GM21390 (cell line): ENCODE results near the gene GFER.
"Not testable (repeated sequence)": the region's sequence is repeated elsewhere in the genome, so short reads cannot be mapped to it uniquely, and the experiment has no call there.

Experiments
- ATAC-seq: cut with Tn5 transposase; IDR thresholded peaks from one replicate; pipeline ENCODE4 v1.9.1; 2021; ENCODE audit not compliant: unreplicated experiment

The GFER gene

DNA sequence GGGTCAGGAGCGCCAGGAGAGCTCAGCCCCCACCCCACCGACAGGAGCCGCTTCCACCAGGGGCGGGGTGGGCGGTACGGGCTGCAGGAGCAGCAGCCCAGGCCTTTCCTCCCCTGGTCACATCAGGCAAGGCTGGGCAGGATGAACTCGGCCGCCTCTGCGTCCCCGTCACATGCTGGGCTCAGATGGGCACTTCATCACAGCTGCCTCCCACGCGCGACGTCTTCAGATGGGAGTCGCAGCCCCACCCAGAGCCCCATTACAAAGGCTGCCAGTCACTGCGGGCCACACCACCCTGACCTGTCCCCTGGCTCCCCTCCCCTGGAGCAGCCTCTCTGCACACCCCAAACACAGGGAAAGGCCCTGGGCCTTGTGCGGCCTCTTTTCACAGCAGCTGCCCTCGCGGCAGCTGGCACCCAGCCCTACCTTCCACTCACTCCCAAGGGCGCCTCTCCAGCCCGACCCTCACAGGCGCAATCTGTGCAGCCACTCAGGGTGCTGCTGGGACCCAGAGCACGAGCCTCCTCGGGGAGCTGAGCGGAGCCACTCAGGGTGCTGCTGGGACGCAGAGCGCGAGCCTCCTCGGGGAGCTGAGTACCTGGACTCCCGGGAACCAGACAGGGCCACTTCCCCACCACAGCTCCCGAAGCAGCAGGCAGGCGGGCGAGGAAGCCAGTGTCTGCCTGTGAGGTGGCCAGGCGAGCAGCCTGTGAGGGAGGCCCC is 21.0 kb downstream of the GFER start:
- no peak for ATAC-seq

GRCh38 chr16:2005646-2006045 is 21.7 kb downstream of the GFER start:
- no peak for ATAC-seq

DNA sequence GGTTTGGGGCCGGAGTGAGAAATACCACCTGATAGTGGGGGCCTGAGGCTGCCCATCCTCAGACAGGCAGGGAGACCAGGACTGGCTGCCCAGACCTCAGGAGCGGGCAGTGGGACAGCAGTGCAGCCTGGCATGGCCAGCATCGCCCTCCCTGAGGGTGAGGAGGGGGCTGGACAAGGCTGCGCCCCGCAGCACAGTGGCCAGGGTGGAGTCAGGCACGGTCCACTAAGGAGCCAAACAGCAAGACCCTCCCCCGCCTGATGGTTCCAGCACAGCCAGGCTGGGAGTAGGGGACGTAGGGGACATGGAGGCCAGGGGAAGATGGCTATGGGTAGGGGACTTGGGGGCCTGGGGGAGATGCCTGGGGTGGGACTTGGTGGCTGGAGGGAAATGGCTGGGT is 22.3 kb downstream of the GFER start:
- ATAC-seq, result no peak

DNA sequence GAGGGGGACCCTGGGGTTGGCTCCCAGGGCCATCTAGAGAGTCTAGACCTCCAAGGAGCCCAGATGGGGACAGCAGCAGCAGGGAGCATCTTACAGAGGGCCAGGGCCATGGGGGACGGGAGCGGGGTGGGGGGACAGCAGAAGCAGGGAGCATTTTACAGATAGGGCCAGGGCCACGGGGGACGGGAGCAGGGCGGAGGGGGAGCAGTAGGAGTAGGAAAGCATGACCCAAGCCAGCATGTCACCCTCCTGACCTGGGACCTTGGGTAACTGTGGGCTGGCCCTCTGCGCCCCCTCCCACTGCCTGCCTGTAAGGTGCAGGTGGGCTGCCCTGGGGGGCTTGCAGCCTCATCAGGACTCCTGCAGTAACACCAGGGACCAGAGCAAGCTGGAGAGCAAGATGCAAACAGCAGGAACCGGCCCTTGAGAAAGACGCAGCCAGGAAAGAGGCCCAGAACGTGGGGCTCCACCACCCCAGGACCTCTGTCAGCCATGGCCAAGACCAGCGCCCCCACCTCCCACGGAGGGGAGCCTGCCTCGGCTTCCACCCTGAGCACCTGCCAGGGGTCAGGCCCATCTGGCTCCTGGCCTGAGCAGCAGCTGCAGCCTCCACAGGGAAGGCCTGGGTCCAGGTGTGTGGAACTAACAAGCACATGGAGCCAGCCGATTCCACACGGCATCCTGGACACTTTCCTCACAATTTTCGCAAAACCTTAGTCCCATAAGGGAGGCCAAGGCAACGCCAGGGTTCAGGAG is 23.3 kb downstream of the GFER start:
- no peak for ATAC-seq

GRCh38 chr16:2008009-2008526 is 24.1 kb downstream of the GFER start:
- no peak for ATAC-seq

DNA sequence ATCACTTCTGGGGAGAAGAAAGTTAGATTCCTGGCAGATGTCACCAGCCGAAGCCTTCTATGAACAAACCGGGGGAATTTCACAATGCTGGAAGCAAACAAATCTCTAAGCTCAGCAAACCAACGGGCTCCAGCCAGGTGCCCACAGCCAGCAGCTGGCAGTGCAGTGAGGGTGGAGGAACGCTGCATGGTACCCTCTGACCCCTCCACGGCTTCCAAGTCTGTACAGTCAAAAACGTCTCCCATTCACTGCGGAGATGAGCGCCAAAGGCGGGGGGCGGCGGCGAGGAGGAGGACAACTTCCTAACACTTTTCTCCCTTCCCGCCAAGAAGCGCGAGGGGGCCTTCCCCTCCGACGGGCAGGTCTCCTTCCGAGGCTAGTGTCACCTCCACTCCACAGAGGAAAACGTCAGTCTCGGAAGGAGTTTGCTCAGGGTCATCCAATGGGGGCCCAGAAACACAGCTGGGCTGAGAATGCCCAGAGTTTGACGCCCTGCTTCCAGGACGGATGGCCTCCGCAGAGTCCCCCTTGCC is 24.7 kb downstream of the GFER start:
- no peak for ATAC-seq

GRCh38 chr16:2009164-2009711 is 25.2 kb downstream of the GFER start:
- peak; percentile 36 for ATAC-seq

DNA sequence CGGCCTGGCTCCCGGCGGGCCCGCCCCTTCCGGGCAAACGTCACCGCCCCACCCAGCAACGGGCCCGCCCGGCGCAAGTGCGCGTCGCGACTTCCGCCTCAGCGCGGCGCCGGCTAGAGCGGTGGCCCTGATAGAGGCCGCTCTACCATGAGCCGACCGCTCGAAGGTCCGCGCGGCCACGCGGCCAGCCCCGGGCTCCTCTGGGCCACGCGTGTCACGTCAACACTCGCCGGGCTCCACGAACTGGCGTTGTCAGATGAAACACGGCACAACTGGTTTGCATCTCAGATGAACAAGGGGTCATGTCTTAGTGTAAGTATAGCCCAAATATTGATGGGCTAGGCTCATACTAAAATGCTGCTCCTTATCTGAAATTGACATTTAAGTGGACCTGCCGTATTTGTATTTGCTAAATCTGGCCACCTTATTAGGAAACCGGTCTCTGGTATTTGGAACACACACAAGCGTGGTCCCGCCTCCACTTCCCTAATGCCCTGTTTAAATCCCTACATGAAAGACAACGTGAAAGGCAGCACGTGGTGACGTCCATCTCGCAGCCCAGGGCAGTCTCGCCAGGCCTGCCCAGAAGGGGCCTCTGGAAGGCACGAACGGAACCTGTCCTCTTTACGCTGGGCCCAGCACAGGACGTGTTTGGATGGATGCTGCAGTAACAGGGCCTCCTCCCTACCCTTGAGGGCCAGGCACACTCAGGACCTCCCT is 26.0 kb downstream of the GFER start, which contains the start of gene ZNF598:
TSS of gene ZNF598 (minus strand) at position 31 of the 720 bp plus-strand sequence.
- peak; percentile 86 for ATAC-seq

DNA sequence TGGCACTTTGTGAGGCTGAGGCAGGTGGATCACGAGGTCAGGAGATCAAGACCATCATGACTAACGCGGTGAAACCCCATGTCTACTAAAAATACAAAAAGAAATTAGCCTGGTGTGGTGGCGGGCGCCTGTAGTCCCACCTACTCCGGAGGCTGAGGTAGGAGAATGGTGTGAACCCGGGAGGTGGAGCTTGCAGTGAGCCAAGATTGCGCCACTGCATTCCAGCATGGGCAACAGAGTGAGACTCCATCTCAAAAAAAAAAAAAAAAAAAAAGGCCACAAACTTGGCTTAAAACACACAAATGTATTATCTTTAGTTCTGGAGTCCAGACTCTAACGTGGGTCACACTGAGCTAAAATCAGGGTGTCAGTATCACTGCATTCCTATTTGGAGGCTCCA is 27.7 kb downstream of the GFER start:
- ATAC-seq, result not testable (repeated sequence)

DNA sequence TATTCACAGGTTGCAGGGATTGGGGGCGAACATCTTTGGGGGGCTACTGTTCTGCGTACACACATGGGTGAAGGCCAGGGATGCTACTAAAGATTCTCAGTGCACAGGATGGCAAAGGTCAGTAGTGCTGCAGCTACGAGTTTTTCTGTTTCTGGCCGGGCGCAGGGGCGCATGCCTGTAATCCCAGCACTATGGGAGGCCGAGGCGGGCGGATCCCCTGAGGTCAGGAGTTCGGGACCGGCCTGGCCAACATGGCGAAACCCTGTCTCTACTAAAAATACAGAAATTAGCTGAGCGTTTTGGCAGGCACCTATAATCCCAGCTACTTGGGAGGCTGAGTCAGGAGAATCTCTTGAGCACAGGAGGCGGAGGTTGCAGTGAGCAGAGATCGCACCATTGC is 29.5 kb downstream of the GFER start:
- no peak for ATAC-seq

DNA sequence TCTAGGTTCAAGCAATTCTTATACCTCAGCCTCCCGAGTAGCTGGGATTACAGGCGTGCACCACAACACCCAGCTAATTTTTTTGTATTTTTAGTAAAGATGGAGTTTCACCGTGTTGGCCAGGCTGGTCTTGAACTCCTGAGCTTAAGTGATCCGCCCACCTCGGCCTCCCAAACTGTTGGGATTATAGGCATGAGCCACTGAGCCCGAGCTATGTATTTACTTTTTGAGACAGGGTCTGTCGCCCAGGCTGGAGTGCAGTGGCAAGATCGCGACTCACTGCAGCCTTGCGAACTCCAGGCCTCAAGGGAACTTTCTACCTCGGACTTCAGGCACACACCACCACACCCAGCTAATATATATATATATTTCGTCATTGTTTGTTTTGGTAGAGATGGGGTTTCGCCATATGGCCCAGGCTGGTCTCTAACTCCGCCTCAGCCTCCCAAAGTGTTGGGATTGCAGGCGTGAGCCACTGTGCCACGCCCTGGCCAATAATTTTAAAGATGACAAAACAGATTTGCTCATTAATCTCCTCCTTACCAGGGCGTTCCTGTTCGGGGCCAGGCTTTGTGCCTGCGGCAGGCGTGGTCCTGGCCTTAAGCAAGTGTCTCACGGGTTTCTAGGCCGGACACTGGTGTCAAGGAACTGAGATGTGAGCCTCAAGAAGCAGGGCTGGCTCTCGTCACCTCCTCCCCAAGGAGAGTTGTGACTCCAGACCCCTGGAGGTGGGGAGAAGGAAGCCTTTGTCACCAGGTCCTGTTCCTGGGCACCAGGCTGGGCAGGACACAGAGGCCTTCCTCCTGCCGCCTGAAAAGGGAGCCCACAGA is 31.3 kb downstream of the GFER start:
- no peak for ATAC-seq

DNA sequence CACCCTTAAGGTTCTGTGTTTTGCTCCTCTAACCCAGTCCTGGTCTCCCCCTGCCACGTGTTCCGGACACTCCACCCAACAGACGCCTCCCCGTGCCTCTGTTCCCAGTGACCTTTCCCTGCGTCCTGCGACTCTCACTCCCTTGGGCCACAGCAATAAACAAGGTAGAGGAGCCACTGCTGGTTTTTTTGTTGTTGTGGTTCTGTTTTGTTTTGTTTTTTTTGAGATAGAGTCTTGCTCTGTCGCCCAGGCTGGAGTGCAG is 31.9 kb downstream of the GFER start:
- ATAC-seq, result no peak

DNA sequence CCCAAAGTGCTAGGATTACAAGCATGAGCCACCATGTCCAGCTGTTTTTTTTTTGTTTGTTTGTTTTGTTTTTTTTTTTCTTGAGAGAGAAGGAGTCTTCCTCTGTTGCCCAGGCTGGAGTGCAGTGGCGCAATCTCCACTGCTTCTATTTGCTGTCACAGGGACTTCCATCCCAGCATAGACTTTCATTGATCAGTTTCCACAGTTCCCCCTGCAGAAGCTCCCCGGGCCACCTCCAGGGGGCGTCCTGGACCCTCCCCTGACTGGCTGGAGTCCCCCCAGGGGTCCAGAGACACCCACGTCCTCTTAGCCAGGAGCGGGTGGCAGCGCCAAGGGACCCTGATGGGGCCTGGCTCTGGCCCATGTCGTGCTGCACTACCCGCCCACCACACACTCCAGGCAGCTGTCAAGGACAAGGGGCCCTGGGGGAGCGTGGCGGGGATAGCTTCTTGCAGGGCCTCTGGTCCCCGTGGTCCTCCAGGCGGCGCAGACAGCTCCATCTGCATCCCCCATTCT is 32.5 kb downstream of the GFER start:
- ATAC-seq, result no peak

- no peak for ATAC-seq
These were observed 35.5 kb downstream of the GFER start, which contains the start of gene NPW for GRCh38 chr16:2019518-2019920. Gene NPW (plus strand): TSS chr16:2019785.

GRCh38 chr16:2019921-2020831 is 36.2 kb downstream of the GFER start:
- ATAC-seq, result no peak

DNA sequence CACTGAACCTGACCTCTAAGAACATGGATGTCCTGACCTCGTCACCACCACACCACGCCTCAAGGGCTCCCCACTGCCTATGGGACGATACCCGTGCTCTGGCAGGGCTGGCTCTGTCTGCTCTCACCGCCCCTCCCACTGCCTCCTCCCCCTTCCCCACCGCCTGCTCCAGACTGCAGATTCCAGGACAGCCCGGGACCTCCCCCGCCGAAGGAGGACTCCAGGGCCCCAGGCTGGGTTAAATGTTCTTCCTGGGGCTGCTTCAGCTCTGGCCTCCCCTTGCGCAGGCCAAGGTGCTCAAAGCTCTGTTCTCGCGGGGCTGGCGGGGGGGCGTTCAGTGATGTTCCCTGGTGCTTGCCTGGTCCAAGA is 38.7 kb downstream of the GFER start:
- ATAC-seq, result no peak

- peak; percentile 73 for ATAC-seq
These were observed 39.4 kb downstream of the GFER start for GRCh38 chr16:2023092-2024031.

- ATAC-seq, result no peak
These were observed 40.0 kb downstream of the GFER start for GRCh38 chr16:2024032-2024420.
